ENCODE measurements around the gene LIN54. TPM values are rescaled to one million over a fixed set of nuclear protein-coding genes. Genes with fewer than 3 reads are reported as not detected.

Gene LIN54
- total and polyA plus RNA-seq, 9 of the 15 experiments (the other 6 are each of a cell fraction or from before 2014, with no cell fraction given): 2.2 to 22.5 (median 15.8) TPM

DNA sequence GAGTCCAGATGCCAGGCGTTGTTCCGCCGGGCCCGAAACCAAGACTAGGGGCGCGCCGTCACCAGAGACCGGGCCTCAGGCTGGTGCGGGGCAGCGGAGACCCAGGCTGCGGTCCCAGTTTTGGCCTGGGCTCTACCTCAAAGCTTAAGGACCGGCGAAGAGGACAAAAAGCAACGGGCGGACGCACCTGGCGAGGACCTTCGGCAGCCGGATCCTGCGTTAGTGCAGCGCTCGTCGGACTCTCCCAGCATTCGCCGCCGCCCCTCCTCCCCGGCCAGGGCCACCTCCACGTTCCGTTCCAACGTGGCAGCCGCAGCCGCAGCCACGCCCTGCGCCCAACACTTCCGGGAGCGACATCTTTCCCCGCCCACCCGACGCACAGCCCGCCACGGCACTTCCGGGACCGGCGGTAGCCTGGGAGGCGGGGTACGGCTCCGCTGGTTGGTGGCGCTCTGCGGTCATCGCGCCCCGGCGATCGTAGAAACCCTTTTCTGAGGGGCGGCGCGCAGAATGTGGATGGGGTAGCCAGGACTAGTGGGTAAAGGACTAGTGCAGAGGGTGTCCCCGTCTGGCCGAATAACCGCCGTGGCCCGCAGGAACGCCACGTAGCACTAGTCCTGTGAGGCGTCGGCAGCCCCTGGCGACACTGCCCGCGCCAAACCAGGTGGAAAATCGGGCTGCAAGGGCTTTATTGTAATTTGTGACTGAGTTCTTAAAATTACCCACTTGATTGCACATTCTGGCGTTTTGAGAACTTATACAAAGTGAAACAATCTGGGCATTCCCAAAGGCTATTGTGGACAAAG, 119.5 kb downstream of the LIN54 start, which contains the start of gene SEC31A (continued):
- TF ChIP-seq, protein P1, sequence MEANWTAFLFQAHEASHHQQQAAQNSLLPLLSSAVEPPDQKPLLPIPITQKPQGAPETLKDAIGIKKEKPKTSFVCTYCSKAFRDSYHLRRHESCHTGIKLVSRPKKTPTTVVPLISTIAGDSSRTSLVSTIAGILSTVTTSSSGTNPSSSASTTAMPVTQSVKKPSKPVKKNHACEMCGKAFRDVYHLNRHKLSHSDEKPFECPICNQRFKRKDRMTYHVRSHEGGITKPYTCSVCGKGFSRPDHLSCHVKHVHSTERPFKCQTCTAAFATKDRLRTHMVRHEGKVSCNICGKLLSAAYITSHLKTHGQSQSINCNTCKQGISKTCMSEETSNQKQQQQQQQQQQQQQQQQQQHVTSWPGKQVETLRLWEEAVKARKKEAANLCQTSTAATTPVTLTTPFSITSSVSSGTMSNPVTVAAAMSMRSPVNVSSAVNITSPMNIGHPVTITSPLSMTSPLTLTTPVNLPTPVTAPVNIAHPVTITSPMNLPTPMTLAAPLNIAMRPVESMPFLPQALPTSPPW (CRISPR knock-in tag; IDR thresholded peaks at IDR 0.05): peak; percentile 81
- TF ChIP-seq SMAD4 (CRISPR knock-in tag; conservative IDR thresholded peaks at IDR 0.05) (peak; percentile 34; the same call in 1 of the 2 replicates), ZNF146 (CRISPR knock-in tag; IDR thresholded peaks at IDR 0.05; ENCODE audit: unreplicated experiment) (no peak), ZFP30 (CRISPR knock-in tag; IDR thresholded peaks at IDR 0.05; ENCODE audit: borderline replicate concordance) (no peak), RBM22 (IDR thresholded peaks at IDR 0.05; ENCODE audit: low read depth, low read length, poor library complexity, severe bottlenecking) (peak; percentile 92), HNRNPLL (IDR thresholded peaks at IDR 0.05; ENCODE audit: low read depth, low read length, poor library complexity, severe bottlenecking) (peak; percentile 87), ZKSCAN8 (CRISPR knock-in tag; IDR thresholded peaks at IDR 0.05) (no peak), SAP30 (IDR thresholded peaks at IDR 0.05; ENCODE audit: borderline replicate concordance, insufficient read depth, low read depth, low read length, poor library complexity, severe bottlenecking) (peak; percentile 31), HCFC1 (IDR thresholded peaks at IDR 0.05; ENCODE audit: low read depth, low read length) (peak; percentile 83), SREBF1 (IDR thresholded peaks at IDR 0.05; ENCODE audit: borderline replicate concordance, low read depth, low read length) (no peak; the same call in 1 of the 2 replicates), CREB1 (IDR thresholded peaks at IDR 0.05) (peak; percentile 98), CREB1 (CRISPR knock-in tag; IDR thresholded peaks at IDR 0.05) (peak; percentile 99), CTCFL (IDR thresholded peaks at IDR 0.05; ENCODE audit: borderline replicate concordance, insufficient read depth, low read depth, low read length, poor library complexity, severe bottlenecking) (no peak)
- TF ChIP-seq, protein P2, sequence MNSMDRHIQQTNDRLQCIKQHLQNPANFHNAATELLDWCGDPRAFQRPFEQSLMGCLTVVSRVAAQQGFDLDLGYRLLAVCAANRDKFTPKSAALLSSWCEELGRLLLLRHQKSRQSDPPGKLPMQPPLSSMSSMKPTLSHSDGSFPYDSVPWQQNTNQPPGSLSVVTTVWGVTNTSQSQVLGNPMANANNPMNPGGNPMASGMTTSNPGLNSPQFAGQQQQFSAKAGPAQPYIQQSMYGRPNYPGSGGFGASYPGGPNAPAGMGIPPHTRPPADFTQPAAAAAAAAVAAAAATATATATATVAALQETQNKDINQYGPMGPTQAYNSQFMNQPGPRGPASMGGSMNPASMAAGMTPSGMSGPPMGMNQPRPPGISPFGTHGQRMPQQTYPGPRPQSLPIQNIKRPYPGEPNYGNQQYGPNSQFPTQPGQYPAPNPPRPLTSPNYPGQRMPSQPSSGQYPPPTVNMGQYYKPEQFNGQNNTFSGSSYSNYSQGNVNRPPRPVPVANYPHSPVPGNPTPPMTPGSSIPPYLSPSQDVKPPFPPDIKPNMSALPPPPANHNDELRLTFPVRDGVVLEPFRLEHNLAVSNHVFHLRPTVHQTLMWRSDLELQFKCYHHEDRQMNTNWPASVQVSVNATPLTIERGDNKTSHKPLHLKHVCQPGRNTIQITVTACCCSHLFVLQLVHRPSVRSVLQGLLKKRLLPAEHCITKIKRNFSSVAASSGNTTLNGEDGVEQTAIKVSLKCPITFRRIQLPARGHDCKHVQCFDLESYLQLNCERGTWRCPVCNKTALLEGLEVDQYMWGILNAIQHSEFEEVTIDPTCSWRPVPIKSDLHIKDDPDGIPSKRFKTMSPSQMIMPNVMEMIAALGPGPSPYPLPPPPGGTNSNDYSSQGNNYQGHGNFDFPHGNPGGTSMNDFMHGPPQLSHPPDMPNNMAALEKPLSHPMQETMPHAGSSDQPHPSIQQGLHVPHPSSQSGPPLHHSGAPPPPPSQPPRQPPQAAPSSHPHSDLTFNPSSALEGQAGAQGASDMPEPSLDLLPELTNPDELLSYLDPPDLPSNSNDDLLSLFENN (IDR thresholded peaks at IDR 0.05; ENCODE audit: low read depth in 2 of 2, low read length in 2 of 2): 0 out of 4 replicates have a peak, but pooled peaks of 1 of the 2 experiments have one; percentile 31
- TF ChIP-seq, protein P3, sequence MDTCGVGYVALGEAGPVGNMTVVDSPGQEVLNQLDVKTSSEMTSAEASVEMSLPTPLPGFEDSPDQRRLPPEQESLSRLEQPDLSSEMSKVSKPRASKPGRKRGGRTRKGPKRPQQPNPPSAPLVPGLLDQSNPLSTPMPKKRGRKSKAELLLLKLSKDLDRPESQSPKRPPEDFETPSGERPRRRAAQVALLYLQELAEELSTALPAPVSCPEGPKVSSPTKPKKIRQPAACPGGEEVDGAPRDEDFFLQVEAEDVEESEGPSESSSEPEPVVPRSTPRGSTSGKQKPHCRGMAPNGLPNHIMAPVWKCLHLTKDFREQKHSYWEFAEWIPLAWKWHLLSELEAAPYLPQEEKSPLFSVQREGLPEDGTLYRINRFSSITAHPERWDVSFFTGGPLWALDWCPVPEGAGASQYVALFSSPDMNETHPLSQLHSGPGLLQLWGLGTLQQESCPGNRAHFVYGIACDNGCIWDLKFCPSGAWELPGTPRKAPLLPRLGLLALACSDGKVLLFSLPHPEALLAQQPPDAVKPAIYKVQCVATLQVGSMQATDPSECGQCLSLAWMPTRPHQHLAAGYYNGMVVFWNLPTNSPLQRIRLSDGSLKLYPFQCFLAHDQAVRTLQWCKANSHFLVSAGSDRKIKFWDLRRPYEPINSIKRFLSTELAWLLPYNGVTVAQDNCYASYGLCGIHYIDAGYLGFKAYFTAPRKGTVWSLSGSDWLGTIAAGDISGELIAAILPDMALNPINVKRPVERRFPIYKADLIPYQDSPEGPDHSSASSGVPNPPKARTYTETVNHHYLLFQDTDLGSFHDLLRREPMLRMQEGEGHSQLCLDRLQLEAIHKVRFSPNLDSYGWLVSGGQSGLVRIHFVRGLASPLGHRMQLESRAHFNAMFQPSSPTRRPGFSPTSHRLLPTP (IDR thresholded peaks at IDR 0.05; ENCODE audit: borderline replicate concordance, extremely low read depth, insufficient read length): no peak
